H1 (cell line): ENCODE data around the gene CADM1. TPM values are rescaled to one million over a fixed set of nuclear protein-coding genes. Genes with fewer than 3 reads are reported as not detected.

Experiments
- CTCF ChIA-PET: fragments of 300-600 bp; sonication (Branson Sonifier 250); formaldehyde crosslinking; loops from one replicate; lab custom pipeline; 2021; ENCODE audit not compliant: partially characterized antibody; lab: Charles Lee
- POLR2A ChIA-PET: fragments of 300-600 bp; sonication (Branson Sonifier 250); formaldehyde crosslinking; loops from one replicate; lab custom pipeline; 2021; ENCODE audit warnings: inconsistent platforms; ENCODE audit not compliant: partially characterized antibody; lab: Charles Lee
- DNase-seq, 2 experiments: peaks; one replicate each; pipeline versions ENCODE4 v3.0.0 to v3.0.0-alpha.2; 2010 to 2022; ENCODE audit warnings: low spot score in 2 of 2, low read depth in 1 of 2, mixed read lengths in 1 of 2
- FAIRE-seq: peaks from 2 replicates; lab custom pipeline; 2011; peaks lifted over from hg19 to GRCh38; lab: Jason Lieb, UNC
- H2AFZ ChIP-seq: 2 replicates; pipeline ENCODE4 v1.8.1; 2012; ENCODE audit warnings: low read length, inconsistent platforms
- H2AK5ac ChIP-seq: 2 replicates; pipeline ENCODE4 v1.6.1; 2013; ENCODE audit warnings: low read depth, low read length
- H2BK120ac ChIP-seq: replicated peaks from 2 replicates; pipeline ENCODE3; 2013; ENCODE audit warnings: low read depth, low read length, inconsistent platforms
- H2BK12ac ChIP-seq: 2 replicates; pipeline ENCODE4 v1.6.1; 2013; ENCODE audit warnings: low read depth, low read length
- H2BK15ac ChIP-seq: 2 replicates; pipeline ENCODE4 v1.6.1; 2013; ENCODE audit warnings: low read length
- H2BK20ac ChIP-seq: 2 replicates; pipeline ENCODE4 v1.6.1; 2013; ENCODE audit warnings: low read length
- H2BK5ac ChIP-seq: 2 replicates; pipeline ENCODE4 v1.6.1; 2013; ENCODE audit warnings: low read depth, low read length
- H3K14ac ChIP-seq: 2 replicates; pipeline ENCODE4 v1.6.1; 2013; ENCODE audit warnings: inconsistent platforms; ENCODE audit not compliant: insufficient read length
- H3K18ac ChIP-seq: 2 replicates; pipeline ENCODE4 v1.6.1; 2013; ENCODE audit warnings: low read length; ENCODE audit errors: extremely low read depth
- H3K23ac ChIP-seq: 2 replicates; pipeline ENCODE4 v1.6.1; 2013; ENCODE audit warnings: inconsistent platforms; ENCODE audit not compliant: insufficient read length
- H3K23me2 ChIP-seq: 2 replicates; pipeline ENCODE4 v1.6.1; 2013; ENCODE audit warnings: low read depth, low read length
- H3K27ac ChIP-seq: 2 replicates; pipeline ENCODE4 v1.6.1; 2011; ENCODE audit warnings: low read depth, low read length, inconsistent platforms
- H3K27me3 ChIP-seq, 4 experiments: replicated peaks in 1 of 4; 1 replicate in 1 of 4; 2 replicates in 3 of 4; pipeline versions ENCODE4 v1.6.1 to v1.8.1; 2011 to 2013; ENCODE audit warnings: low read length in 3 of 4, mild to moderate bottlenecking in 3 of 4, inconsistent platforms in 2 of 4, mixed read lengths in 2 of 4, moderate library complexity in 1 of 4; ENCODE audit not compliant: control insufficient read depth in 3 of 4, insufficient read depth in 3 of 4; ENCODE audit errors: extremely low read depth in 1 of 4
- H3K36me3 ChIP-seq, 4 experiments: 2 replicates each; pipeline versions ENCODE4 v1.6.1 to v1.8.1; 2011 to 2013; ENCODE audit warnings: mild to moderate bottlenecking in 4 of 4, low read length in 3 of 4, moderate library complexity in 2 of 4, control low read depth in 1 of 4, inconsistent platforms in 1 of 4; ENCODE audit not compliant: insufficient read depth in 4 of 4, control insufficient read depth in 2 of 4
- H3K4ac ChIP-seq: replicated peaks from 2 replicates; pipeline ENCODE3; 2013; ENCODE audit warnings: low read length, low read depth, mixed read lengths, inconsistent platforms; ENCODE audit not compliant: insufficient read length
- H3K4me1 ChIP-seq, 4 experiments: replicated peaks in 1 of 4; 1 replicate in 1 of 4; 2 replicates in 3 of 4; pipeline versions ENCODE4 v1.6.1 to v1.8.1; 2011 to 2013; ENCODE audit warnings: low read length in 3 of 4, inconsistent platforms in 2 of 4, mixed read lengths in 1 of 4; ENCODE audit not compliant: insufficient read depth in 4 of 4, control insufficient read depth in 3 of 4
- H3K4me2 ChIP-seq, 2 experiments: 2 replicates each; pipeline versions ENCODE4 v1.6.1 to v1.8.1; 2011 to 2013; ENCODE audit warnings: low read depth in 2 of 2, low read length in 2 of 2, control low read depth in 1 of 2, inconsistent platforms in 1 of 2, mild to moderate bottlenecking in 1 of 2; ENCODE audit not compliant: insufficient read depth in 1 of 2
- H3K4me3 ChIP-seq, 4 experiments: fragments of 200-600, 300-600 bp in 1 of 4; sonication (generic), shearing (Covaris generic), sonication (Bioruptor Twin) in 1 of 4; 2 replicates each; pipeline versions ENCODE4 v1.5.1 to v1.8.1; 2011 to 2016; ENCODE audit warnings: low read length in 4 of 4, low read depth in 3 of 4, control low read depth in 2 of 4, inconsistent platforms in 2 of 4, mild to moderate bottlenecking in 2 of 4, mixed read lengths in 1 of 4, moderate library complexity in 1 of 4; ENCODE audit not compliant: insufficient read depth in 2 of 4; ENCODE audit errors: extremely low read depth in 1 of 4
- H3K56ac ChIP-seq: replicated peaks from 2 replicates; pipeline ENCODE3; 2013; ENCODE audit warnings: low read depth, mild to moderate bottlenecking, mixed read lengths, low read length, inconsistent platforms; ENCODE audit not compliant: insufficient read length
- H3K79me1 ChIP-seq: 2 replicates; pipeline ENCODE4 v1.6.1; 2013; ENCODE audit warnings: low read depth, low read length, control low read depth
- H3K79me2 ChIP-seq, 2 experiments: 2 replicates each; pipeline versions ENCODE4 v1.6.1 to v1.8.1; 2012 to 2013; ENCODE audit warnings: low read length in 2 of 2, mild to moderate bottlenecking in 2 of 2, inconsistent platforms in 1 of 2; ENCODE audit not compliant: insufficient read depth in 2 of 2, control insufficient read depth in 1 of 2
- H3K9ac ChIP-seq, 4 experiments: replicated peaks in 1 of 4; 1 replicate in 1 of 4; 2 replicates in 3 of 4; pipeline versions ENCODE4 v1.6.1 to v1.8.1; 2011 to 2013; ENCODE audit warnings: low read depth in 3 of 4, low read length in 3 of 4, control low read depth in 2 of 4, mild to moderate bottlenecking in 2 of 4, moderate library complexity in 2 of 4, inconsistent platforms in 1 of 4; ENCODE audit errors: extremely low read depth in 1 of 4
- H3K9me3 ChIP-seq, 2 experiments: 2 replicates each; pipeline versions ENCODE4 v1.6.1 to v1.8.1; 2012 to 2013; ENCODE audit warnings: mild to moderate bottlenecking in 2 of 2, moderate library complexity in 2 of 2, control low read depth in 1 of 2, inconsistent platforms in 1 of 2, low read depth in 1 of 2, low read length in 1 of 2, mixed read lengths in 1 of 2; ENCODE audit not compliant: insufficient read depth in 2 of 2
- H4K20me1 ChIP-seq, 2 experiments: replicated peaks in 1 of 2; 2 replicates each; pipeline versions ENCODE3 to v1.8.1; 2011 to 2013; ENCODE audit warnings: inconsistent platforms in 2 of 2, low read length in 2 of 2, mild to moderate bottlenecking in 1 of 2; ENCODE audit not compliant: insufficient read depth in 2 of 2, control insufficient read depth in 1 of 2
- H4K5ac ChIP-seq: 2 replicates; pipeline ENCODE4 v1.6.1; 2013; ENCODE audit warnings: low read length, low read depth, mixed read lengths, inconsistent platforms; ENCODE audit not compliant: insufficient read length
- H4K8ac ChIP-seq: 2 replicates; pipeline ENCODE4 v1.8.0; 2013; ENCODE audit warnings: mild to moderate bottlenecking, moderate library complexity, low read length, inconsistent platforms; ENCODE audit not compliant: insufficient read depth; ENCODE audit errors: extremely low read depth
- H4K91ac ChIP-seq: replicated peaks from 2 replicates; pipeline ENCODE3; 2013; ENCODE audit warnings: low read length, mixed read lengths, inconsistent platforms; ENCODE audit not compliant: insufficient read length
- WGBS, 2 experiments: shearing (Covaris generic) in 1 of 2; methylation state at CpG; one replicate each; pipeline versions ENCODE4 v1.1.6 to v1.1.7; 2013 to 2015; ENCODE audit warnings: low lambda C conversion rate in 2 of 2, mixed read lengths in 2 of 2, inconsistent platforms in 1 of 2, low coverage in 1 of 2, missing lambda C conversion rate in 1 of 2; ENCODE audit not compliant: insufficient replicate concordance in 2 of 2, insufficient coverage in 1 of 2, insufficient read length in 1 of 2; ENCODE audit errors: extremely low coverage in 1 of 2, missing lambda C conversion rate in 1 of 2; 5-methylcytosine and 5-hydroxymethylcytosine counted together
- polyA plus RNA-seq, 7 experiments: library from polyadenylated mRNA; depleted of rRNA in 3 of 7; stranded (reverse) in 5 of 7; unstranded in 2 of 7; fragments of >200 nt in 5 of 7; fragments of 200-250 nt in 2 of 7; gene quantifications; 1 replicate in 5 of 7; 2 replicates in 1 of 7; 4 replicates in 1 of 7; pipeline versions ENCODE4 v1.2.1 to v1.2.3, GENCODE V29; 2011 to 2013; ENCODE audit warnings: missing spikeins in 2 of 7, mixed read lengths in 2 of 7
- total RNA-seq: library from RNA; stranded (reverse); fragmentation: NEBNext Ultra II Directional; extraction: Animal tissue kit (Norgen Biotek cat#: 25700); gene quantifications from 2 replicates; pipeline ENCODE4 v1.2.1, GENCODE V29; 2021

CADM1 gene
- total and polyA plus RNA-seq, 2 of the 8 experiments (the other 6 are each of a cell fraction or from before 2014, with no cell fraction given), result 8.3 to 25.3 TPM

- Histone ChIP-seq H3K9ac (no peak overlapping the region), H3K9me3 (no peaks in the 10 kb centered on the region), H2AK5ac (no peak overlapping the region), H2BK15ac (no peak overlapping the region), H3K4me1 (no peaks in the 10 kb centered on the region), H2BK120ac (no peak overlapping the region), H3K23me2 (no peaks in the 10 kb centered on the region), H3K14ac (no peak overlapping the region), H4K5ac (no peak overlapping the region), H4K20me1 (no peaks in the 10 kb centered on the region), H3K79me2 (no peaks in the 10 kb centered on the region), H3K18ac (no peak overlapping the region), H4K8ac (no peak overlapping the region), H4K91ac (no peak overlapping the region), H2AFZ (no peak overlapping the region), H3K4ac (no peak overlapping the region), H3K4me2 (no peak overlapping the region), H3K27ac (no peak overlapping the region), H3K79me1 (no peaks in the 10 kb centered on the region), H3K27me3 (no peaks in the 10 kb centered on the region; a peak in 1 of 7 replicates), H2BK12ac (no peak overlapping the region), H2BK20ac (no peak overlapping the region), H3K56ac (no peak overlapping the region), H3K36me3 (no peaks in the 10 kb centered on the region), H3K23ac (no peak overlapping the region), H3K4me3 (no peak overlapping the region), H2BK5ac (no peak overlapping the region)
- WGBS, 2 experiments, result 89% methylated on average over 5 of the region's 5 CpGs; no CpG with 5 or more reads in 1 of the 2 experiments
- no peak for FAIRE-seq
- no peak for DNase-seq
- ChIA-PET POLR2A (no interaction called here), CTCF (interaction anchor here (1.3 to 3.1 kb wide), 2 partner anchors 15 to 292 kb away, joined by 3 to 17 read pairs; no protein-coding TSS in a partner anchor)
These were observed 319.3 kb downstream of the CADM1 start for GRCh38 chr11:115184901-115185300.
